GM21390 (cell line): ENCODE measurements around the gene PLA2G4F.

Experiments
- ATAC-seq: cut with Tn5 transposase; IDR thresholded peaks from one replicate; pipeline ENCODE4 v1.9.1; 2021; ENCODE audit not compliant: unreplicated experiment

Gene PLA2G4F

DNA sequence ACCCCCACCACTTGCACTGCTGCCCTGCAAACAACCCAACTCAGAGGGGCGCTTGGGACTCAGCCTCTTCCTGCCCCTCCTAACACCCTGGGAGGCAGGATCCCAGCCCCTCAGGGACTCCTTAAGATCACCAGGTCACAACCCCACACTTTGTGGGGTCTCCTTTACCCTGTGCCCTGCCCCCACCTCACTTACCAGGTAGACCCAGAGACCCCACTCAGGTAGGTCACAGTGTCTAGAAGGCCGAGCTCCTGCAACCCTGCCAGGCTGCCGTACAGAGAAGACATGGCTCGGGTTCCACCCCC, 9.1 kb downstream of the PLA2G4F start:
- ATAC-seq = no peak

DNA sequence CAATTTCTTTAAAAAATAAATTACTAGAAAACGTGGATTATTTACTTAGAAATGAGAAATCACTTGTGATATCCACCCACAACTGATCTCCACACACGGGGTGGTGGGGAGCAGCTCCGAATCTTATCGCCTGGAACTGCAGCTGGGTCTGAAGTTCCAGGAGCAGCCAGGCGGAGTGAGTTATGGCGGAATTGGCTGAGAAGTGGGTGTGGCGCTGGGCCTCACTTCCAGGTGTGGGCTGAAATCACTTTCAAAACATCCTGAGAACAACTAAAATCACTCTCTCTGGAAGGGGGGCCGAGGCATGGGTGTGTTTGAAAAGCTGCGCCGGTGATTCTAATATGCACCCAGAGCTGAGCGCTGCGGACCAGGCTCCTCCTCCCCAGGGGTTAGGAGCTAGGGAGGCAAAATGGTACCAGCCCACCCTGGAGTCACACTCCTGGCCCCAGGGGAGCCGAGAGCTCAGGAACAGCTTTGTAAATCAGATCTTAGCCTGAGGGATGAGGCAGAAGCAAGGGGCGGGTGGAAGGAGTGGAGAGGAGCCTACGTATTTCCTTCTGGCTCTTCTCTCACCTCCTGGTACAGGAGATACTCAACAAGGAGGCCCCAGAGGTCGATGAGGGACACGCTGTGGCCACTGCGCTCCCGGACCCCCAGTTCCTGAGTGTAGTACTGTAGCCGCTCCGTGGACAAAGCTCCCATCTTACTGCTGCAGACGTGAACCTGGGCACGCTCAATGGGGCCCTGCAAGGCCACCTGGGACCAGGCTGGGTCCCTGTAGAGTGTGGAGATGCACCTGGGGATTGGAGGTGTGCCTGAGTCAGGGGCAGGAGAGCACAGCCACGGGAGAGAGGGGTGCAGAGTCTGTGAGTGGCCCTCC, 9.6 kb downstream of the PLA2G4F start:
- ATAC-seq = no peak

DNA sequence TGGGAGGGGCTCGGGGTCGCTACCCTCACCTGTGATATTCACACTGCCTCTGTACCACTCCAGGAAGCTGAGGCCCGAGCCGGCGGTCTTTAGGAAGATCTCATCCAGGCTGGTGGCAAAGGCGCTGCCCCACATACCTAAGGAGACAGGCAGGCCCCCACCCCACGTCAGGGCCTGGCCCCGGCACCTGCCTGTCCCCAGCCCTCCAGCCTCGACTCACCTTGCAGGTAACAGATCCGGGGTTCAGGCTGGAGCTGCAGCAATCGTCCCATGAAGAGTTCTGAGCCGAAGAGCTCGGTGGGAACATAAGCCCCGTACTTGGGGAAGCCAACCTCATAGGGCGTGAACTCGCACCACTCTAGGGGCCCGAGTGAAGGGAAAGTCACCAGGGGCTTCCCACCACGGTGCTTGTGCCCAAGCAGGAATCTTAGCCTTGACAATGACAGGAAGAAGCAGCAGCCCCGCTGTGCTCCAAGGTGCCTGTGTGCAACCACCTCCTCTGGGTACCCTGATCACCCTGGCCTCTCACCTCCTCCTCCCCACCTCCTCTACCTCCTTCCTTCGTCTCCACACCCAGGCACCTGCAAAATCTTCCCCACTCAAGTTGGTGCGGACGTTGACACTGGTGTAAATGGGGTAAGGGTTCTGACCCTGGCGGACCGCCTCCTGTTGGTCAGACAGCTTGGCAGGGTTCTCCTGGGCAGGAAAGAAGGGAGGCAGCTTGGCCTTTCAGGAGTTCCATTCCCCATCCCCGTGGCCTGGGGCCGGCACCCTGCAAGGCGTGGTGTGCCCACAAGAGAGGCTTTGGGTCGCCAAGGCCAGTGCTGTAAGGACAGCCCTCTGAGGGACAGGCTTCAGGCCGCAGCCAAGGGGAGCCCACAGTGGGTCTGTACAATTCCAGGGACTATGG, 10.6 kb downstream of the PLA2G4F start:
- ATAC-seq = no peak

DNA sequence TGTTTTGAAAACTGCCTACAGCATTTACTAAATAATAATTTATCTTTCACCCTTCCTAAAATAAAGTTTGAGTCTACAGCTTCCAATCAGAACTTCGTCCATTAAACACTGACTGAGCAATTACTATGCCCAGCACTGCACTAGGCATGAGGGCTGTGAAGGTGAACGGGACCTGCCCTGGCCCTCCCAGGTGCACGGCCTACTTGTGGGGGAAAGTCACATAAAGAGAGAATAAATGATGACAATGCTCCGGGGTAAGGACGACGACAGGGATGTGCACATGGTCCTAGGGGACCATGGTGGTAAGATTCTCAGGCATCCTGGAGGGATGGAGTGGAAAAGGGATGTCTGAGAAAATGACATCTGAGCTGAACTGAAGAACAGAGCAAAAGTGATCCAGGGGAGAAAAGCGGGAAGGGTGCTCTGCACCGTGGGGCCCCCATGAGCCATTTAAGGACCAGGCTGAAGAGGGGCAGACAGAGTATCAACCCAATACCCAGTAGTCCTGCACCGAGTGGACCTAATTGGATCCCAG, 11.5 kb downstream of the PLA2G4F start:
- no peak for ATAC-seq

DNA sequence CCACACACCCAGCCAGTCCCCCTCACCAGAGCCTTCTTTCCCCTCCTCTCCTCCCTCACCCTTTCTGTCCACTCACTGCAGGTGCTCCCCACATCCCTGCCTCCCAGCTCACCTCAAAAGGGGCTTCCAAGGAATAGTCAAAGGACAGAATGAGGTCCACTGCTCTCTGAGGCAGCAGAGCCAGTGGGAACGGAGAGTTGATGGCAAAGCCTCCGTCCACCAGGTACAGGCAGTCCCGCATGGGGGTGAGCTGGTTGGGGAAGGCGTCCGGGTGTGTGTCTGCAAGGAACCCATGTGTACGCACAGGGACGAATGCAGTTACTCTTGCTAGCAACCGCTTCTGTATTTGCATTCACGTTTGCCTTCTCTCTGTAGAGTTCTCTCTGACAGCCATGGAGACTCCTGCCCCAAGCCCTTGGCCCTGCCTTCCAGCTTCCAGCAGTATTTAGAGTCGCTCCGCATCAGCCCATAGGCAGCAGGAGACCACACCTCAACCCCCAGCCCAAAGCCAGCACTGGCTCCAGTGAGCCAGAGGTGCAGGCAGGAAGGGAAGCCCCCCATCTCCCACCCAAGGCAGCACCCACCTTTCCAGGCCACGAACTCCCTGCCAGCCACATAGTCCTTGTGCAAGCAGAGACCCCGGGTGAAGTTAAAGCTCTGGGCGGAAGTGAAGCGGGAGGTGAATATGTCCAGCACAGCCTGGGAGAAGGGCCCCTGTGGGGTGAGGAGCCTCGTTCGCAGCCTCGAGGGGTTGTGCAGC, 12.4 kb downstream of the PLA2G4F start:
- ATAC-seq = no peak

DNA sequence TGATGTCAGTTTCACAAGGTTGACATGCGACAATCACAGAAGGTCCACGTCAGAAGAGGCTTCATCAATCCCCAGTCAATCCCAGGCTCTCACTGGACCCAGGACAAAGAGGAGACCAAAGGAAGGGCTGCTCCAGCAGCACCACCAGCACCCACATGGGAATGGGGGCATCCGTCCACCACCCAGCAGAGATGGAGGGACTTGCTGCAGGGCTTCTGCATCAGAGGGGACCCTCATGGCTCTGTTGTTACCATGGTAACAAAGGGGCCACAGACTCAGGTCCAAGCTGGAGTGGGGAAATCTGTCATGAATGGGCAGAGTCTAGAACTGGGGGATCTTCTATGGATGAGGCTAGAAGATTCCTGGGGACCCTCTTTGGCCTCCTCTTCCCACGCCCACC, 13.1 kb downstream of the PLA2G4F start:
- ATAC-seq = no peak

DNA sequence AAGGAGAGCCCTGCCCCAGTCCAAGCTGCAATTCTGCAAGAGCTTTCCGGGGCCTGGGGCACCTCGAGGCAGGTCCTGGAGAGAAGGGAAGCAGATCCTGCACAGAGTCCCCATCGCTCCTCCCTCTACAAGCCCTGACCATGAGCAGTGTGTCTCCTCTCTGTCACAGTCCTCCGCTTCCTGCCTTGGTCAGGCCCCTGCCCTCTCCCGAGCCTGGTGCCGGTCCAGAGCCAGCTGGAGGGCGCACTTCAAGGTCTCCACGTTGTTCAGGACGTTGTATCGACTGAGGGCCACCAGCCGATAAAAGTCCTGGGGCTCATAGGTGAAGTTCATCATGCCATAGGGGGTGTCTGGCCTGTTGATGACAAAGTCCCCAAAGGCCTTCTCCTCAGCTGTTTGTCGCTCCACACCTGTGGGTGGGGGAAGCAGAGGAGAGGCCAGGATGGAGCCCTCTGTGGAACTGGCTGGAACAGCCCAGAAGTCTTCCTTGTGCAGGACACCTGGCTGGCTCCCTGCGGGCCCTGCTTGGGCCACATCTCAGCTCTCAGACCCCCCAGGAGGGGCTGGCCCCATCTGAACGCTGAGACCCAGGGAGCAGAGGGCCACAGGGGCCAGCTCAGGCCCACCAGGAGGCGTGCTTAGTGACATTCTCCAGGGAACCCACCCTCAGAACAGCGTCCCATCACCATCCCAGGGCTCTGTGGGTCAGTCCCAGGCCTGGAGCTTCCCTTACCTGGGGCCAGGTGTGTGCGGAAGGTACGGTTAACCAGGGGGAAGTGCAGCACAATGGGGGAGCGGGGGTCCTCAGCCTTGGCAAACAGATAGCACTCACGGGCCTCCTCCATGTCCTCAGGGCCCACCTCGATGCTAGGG, 14.4 kb downstream of the PLA2G4F start:
- no peak for ATAC-seq

DNA sequence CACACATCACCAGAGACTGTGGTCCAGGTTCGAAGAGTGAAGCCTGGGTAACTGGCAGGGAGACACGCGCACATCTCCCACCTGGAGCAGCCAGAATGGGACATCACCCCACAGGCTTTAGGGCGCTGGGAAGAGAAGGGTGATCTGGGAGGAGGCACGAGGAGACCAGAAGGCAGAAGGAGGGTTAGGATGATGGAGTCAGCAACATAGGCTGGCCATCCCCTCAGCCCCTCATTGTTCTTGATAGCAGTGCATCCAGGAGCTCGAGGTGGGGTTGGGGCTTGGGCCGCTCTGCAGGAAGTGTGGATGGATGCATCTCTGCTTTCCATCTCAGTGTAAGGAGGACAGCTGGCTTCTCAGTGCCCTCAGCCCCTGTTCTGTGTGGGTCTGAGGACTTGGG, 15.2 kb downstream of the PLA2G4F start:
- no peak for ATAC-seq

DNA sequence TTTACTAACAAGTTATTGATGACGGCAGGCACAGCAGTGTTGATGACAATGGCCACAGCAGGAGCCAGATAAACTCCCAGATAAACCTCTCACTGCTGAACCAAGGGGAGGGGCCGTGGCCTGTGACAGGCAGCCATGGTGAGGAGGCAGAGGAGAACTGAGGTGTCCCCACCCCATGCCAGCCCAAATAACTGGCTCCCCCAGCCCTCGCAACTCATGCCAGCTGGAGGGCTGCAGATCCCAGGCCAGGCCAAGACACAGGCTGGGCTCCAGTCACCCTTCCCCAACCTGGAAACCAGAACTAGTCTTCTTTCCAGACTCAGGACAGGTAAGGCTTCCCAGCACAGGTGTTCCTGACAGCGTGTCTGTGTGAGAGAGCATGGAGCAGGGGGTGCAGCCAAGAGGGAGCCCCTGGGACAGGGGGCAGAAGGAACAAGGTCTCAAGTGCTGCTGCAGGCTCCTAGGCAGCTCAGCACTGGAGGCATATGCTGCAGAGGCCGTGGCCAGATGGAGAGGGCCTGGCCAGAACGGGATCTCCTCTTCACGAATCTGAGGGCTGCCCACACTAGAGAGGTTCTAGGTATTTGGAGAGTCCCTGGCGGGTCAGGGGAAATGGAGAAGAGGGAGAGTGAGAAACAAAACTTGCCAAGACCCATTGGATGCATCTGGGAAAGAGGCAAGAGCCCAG, 15.9 kb downstream of the PLA2G4F start:
- no peak for ATAC-seq

DNA sequence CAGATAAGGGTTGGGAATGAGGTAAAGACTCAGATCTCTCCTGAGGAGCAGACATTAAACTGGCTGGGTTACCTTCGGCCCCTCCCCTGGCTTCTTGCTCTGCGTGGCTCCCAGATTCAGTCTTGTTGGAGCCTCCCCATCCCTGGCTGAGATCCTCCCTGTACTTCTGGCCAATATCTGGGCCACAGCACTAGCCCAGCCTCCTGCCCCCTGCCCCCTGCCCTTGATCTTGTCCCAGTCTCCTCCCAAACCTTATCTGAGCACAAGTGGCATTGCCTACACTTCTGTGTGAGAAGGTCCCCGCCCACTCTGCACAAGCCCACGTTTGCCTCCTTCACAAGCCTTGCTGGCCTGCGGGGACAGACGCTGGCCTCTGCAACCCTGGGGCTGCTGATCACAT, 16.8 kb downstream of the PLA2G4F start:
- ATAC-seq = no peak

DNA sequence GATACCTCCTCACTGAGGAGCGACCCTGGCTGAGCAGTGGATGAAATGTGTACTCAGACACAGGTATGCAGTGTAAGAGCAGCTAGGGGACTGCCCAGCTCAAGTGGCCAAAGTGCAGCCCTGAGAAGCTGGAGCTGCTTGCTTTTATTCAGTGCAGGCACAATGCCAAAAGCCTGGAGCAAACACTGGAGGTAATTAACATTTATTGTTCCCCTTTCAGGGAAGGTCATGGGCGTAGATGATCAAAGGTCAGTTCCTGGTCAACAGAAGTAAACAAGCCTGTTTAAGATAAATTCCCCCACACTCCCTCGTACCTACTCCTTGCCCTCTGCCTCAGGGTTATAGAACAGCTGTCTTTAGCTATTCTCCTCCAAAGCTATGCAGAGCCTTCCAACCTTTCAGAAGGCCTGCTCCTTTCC, 17.5 kb downstream of the PLA2G4F start:
- ATAC-seq = no peak

DNA sequence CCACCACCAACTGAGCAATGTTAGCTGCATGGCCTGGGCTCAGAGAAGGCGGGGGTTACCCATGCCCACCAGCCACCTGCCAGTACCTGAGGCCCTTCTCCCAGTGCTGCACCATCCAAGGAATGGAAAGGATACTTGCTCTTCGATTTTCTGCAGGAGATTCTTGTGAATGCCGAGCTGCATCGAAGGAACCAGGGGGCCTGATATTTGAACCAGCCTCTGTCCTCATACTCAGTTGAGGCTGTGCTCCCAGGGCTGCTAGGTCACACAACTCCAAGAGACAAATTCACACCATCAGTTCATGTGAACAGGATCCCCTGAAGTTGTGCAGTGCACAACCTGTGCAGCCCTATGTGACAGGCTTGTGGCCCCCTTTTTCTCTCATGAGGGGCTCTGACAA, 18.0 kb downstream of the PLA2G4F start:
- ATAC-seq = no peak

DNA sequence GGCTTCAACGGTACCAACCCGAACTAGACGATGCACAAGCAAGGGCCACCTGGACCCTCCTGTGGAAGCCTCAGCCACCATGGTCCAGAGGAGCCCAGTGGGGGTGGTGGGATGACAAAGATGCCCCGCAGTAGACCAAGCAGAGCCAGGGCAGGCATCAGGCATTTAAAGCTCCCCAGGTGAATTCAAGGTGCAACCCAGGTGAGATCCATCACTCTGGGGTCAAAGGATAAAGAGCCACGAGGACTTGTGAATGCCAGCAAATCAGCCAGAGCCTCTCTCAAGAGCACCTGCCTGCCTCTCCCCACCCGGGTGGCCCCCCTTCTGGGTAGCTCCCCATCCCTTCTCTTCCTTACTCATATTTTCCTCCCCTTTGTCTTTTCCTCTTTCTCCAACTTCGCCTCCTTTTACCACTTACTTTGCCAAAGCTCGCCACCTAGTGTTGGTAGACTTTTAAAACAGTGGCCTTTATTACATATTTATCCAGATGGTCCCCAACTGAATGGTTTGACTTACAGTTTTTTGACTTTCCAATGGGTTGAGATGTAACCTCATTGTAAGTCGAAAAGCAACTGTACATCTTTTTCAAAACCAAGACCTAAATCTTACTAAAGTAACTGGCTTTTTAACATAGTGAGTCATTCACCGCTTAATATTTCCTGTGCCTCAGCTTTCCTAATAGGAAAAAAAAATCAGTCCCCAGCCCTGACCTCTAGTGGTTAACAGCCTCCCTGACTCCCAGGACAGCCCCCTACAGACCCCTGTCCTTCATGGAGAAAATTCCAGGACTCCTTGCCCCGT, 18.8 kb downstream of the PLA2G4F start:
- ATAC-seq = no peak

DNA sequence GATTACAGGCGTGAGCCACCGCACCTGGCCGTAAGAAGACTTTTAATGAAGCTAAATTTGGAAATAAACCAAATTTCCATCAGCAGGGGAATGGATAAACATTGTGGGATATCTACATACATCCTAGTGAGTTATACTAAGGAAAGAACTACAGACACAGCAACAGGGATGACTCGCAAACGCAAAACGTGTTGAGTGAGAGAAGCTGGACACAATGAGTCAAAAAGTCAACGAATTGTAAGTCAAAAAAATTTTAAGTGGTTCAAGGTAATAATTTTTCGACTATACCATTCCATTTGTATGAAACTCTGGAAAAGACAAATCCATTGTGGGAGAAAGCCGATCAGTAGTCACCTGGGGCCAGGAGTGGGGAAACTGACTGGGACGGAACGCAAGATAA, 19.9 kb downstream of the PLA2G4F start:
- ATAC-seq = no peak

DNA sequence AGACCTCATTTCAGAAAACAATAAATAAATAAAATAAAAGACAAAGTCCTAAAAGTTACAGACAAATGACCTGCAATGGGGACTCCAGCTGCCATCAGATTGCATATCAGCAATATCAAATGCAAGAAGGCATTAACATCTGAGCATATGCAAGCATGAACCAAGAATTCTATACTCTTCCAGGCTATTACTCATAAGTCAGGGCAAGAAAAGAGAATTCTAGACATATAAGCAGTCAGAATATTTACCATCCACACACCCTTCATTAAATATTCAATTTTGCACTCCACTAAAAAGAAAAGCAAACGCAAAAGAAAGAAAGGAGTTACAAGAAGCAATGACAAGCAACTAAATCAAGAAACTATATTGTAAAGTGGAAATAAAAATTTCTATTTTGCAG, 21.1 kb downstream of the PLA2G4F start:
- no peak for ATAC-seq

DNA sequence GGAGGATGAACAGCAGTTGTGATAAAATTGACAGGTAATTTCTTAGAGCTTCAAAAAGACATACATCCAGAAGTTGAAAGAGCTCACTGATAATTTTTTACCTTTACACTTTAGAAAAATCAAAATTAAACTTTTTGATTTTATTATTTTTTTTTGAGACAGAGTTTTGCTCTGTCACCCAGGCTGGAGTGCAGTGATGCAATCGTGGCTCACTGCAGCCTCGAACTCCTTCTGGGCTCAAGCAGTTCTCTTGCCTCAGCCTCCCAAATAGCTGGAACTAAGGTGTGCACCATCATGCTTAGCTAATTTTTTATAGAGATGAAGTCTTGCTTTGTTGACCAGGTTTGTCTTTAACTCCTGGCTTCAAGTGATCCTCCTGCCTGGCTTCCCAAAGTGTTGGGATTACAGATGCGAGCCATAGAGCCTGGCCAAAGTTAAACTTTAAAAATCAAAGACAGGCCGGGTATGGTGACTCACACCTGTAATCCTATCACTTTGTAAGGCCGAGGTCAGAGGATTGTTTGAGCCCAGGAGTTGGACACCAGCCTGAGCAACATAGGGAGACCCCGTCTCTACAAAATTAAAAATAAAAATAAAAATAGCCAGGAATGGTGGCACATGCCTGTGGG, 21.7 kb downstream of the PLA2G4F start:
- no peak for ATAC-seq

DNA sequence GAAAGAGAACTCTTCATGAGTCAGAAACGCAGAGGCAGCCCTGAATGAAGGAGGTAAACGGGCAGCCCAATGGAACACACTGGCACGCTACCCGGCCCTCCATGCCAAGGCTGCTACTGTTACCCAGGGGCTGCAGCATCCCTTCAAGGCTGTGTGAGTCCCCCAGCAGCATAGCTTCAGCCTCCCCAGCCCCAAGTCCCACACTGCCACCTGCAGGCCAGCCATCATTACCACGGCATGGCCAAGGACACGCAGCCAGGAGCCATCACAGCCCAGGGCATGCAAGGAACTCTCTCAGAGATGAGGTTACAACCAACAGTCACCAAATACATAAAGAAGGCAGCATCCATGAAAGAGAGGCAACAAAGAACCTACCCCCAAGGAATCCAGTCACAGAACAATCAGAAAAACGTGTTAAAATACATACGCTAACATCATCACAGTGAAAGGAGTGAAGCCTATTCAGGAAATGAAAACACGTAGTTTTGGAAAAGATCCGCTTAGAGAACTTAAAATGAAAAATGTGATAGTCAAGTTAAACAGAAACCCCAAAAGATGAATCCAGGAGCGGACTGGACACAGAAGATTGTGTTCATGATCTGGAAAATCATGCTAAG, 22.4 kb downstream of the PLA2G4F start:
- no peak for ATAC-seq

DNA sequence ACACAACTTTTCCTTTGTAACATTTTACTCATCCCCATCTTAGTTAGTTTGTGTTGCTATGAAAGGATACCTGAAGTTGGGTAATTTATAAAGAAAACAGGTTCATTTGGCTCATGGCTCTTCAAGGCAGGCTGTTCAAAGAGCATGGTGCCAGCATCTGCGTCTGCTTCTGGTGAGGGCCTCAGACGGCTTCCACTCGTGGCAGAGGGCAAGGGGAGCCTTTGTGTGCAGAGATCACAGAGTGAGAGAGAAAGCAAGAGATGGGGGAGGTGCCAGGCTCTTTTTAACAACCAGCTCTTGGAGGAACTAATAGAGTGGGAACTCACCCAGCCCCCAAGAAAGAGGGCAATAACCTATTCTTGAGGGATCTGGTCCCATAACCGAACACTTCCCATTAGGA, 23.1 kb downstream of the PLA2G4F start:
- no peak for ATAC-seq
